H1 (cell line): ENCODE data around the gene POLA2.

Source experiments
- CBX5 ChIP-seq: fragments of 300-800, 300-1000 bp; sonication (generic); IDR thresholded peaks from 2 replicates; pipeline ENCODE4 v1.7.1; 2016; ENCODE audit warnings: antibody characterized with exemption, low read length, low read depth
- CTCF ChIP-seq, 3 experiments: IDR thresholded peaks; 1 replicate in 2 of 3; 2 replicates in 1 of 3; pipeline versions ENCODE4 v1.5.1 to v1.6.1; 2011; ENCODE audit warnings: low read length in 3 of 3, mild to moderate bottlenecking in 3 of 3, inconsistent platforms in 2 of 3, low read depth in 1 of 3, moderate library complexity in 1 of 3; ENCODE audit not compliant: insufficient read depth in 1 of 3; ENCODE audit errors: control extremely low read depth in 1 of 3
- EP300 ChIP-seq, 2 experiments: IDR thresholded peaks; 1 replicate in 1 of 2; 2 replicates in 1 of 2; pipeline ENCODE4 v1.6.1; 2011 to 2012; ENCODE audit warnings: low read depth in 2 of 2, low read length in 2 of 2, mild to moderate bottlenecking in 2 of 2, borderline replicate concordance in 1 of 2, inconsistent platforms in 1 of 2, moderate library complexity in 1 of 2
- EZH2 ChIP-seq: fragments of 200-600 bp; sonication (generic); IDR thresholded peaks from 2 replicates; pipeline ENCODE4 v1.7.1; 2012; ENCODE audit warnings: low read depth, mild to moderate bottlenecking, moderate library complexity, low read length, inconsistent platforms; ENCODE audit not compliant: severe bottlenecking
- FOSL1 ChIP-seq: IDR thresholded peaks from 2 replicates; pipeline ENCODE4 v1.6.1; 2011; ENCODE audit warnings: mild to moderate bottlenecking, low read depth, low read length, moderate library complexity; ENCODE audit not compliant: insufficient read depth
- GABPA ChIP-seq: IDR thresholded peaks from 2 replicates; pipeline ENCODE4 v1.6.1; 2011; ENCODE audit warnings: mild to moderate bottlenecking, low read length, moderate library complexity, borderline replicate concordance; ENCODE audit not compliant: insufficient read depth
- HDAC6 ChIP-seq: IDR thresholded peaks from one replicate; pipeline ENCODE4 v1.7.1; 2012; ENCODE audit warnings: low read depth, mild to moderate bottlenecking, inconsistent platforms, low read length, moderate library complexity
- JUN ChIP-seq: IDR thresholded peaks from 2 replicates; pipeline ENCODE4 v1.6.1; 2011; ENCODE audit warnings: low read depth, mild to moderate bottlenecking, improper control_type of control experiment, low read length
- POLR2A ChIP-seq, 2 experiments: IDR thresholded peaks; 1 replicate in 1 of 2; 2 replicates in 1 of 2; pipeline ENCODE4 v1.6.1; 2011; ENCODE audit warnings: low read depth in 2 of 2, low read length in 2 of 2, mild to moderate bottlenecking in 2 of 2; ENCODE audit errors: control extremely low read depth in 1 of 2
- POLR2AphosphoS5 ChIP-seq: IDR thresholded peaks from 2 replicates; pipeline ENCODE4 v1.6.1; 2011; ENCODE audit warnings: low read depth, low read length
- RAD21 ChIP-seq, 2 experiments: IDR thresholded peaks in 1 of 2; conservative IDR thresholded peaks in 1 of 2; 2 replicates each; pipeline ENCODE4 v1.6.1; 2011; ENCODE audit warnings: low read depth in 2 of 2, low read length in 2 of 2, improper control_type of control experiment in 1 of 2, inconsistent platforms in 1 of 2, mild to moderate bottlenecking in 1 of 2, moderate library complexity in 1 of 2
- RBBP5 ChIP-seq: IDR thresholded peaks from 2 replicates; pipeline ENCODE4 v1.7.1; 2012; ENCODE audit warnings: low read depth, mild to moderate bottlenecking, inconsistent platforms, low read length, moderate library complexity, borderline replicate concordance
- TEAD4 ChIP-seq: IDR thresholded peaks from 2 replicates; pipeline ENCODE4 v1.6.1; 2012; ENCODE audit warnings: low read depth, low read length, inconsistent platforms, mixed read lengths

GRCh38 chr11:65310736-65311135, 49.0 kb downstream of the POLA2 start:
- TF ChIP-seq TEAD4: no peak
- TF ChIP-seq JUN: no peak
- no peak for TF ChIP-seq GABPA
- no peak for TF ChIP-seq CTCF (IDR thresholded peaks at IDR 0.05; ENCODE audit: control extremely low read depth in 1 of 3, insufficient read depth in 1 of 3, low read depth in 1 of 3, low read length in 3 of 3)
- TF ChIP-seq EZH2: no peak
- no peak for TF ChIP-seq RBBP5
- TF ChIP-seq RAD21 (IDR thresholded peaks at IDR 0.05 in 1 of 2, conservative IDR thresholded peaks at IDR 0.05 in 1 of 2; ENCODE audit: low read depth in 2 of 2, low read length in 2 of 2): no peak
- TF ChIP-seq CBX5: no peak
- TF ChIP-seq HDAC6: no peak
- TF ChIP-seq FOSL1: no peak
- no peak for TF ChIP-seq POLR2A (IDR thresholded peaks at IDR 0.05; ENCODE audit: control extremely low read depth in 1 of 2, low read depth in 2 of 2, low read length in 2 of 2)
- TF ChIP-seq POLR2AphosphoS5: no peak
- TF ChIP-seq EP300 (IDR thresholded peaks at IDR 0.05; ENCODE audit: borderline replicate concordance in 1 of 2, low read depth in 2 of 2, low read length in 2 of 2): no peak
